Measurements from ENCODE around the gene CARD10. TPM values are rescaled to one million over a fixed set of nuclear protein-coding genes. Genes with fewer than 3 reads are reported as not detected.
A peak's percentile ranks its signal among the peaks of the same experiment; 100 is the strongest.

The CARD10 gene
- total and polyA plus RNA-seq, 2 of the 13 experiments (the other 11 are each of a cell fraction or from before 2014, with no cell fraction given) = 35.2 to 55.8 TPM

DNA sequence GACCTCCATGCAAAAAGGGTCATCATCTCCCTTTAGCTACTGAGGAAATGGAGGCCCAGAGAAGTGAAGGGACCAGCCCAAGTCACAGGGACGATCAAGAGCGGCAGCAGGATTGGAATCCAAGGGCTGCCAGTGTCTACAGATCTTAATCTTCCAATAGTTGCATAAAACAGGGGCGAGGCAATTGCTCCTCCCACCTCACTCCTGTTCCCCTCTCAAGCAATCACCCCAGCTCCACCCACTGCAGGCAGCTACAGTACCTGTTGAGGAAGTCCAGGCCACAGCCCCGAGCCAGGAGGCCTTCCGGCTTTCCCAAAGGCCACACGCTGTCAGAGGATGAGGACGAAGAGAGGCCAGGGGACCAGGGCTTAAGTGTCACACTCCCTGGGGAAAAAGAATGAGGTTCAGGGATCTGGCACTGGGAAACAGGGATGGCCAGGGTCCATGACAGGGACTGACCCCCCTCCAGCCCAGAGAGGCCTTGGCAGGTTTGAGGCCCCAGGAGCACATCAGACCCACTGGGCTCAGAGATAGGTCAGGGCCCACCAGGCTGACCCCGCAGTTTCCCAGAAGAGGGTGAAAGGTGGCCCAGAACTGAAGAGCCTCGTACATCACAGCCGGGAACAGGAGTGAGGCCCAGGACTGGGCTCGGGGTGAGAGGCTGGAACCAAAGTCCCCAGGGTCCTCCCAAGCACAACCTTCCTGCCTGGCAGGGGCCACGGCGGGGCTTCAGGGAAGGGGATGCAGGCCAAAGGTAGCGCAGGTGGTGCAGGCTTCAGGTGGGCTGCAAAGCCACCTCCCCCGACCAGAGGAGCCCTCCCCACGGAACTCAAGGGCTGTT lies 16.7 kb downstream of the CARD10 start:
- 14% methylated on average over 6 of the region's 16 CpGs for WGBS (ENCODE audit: low lambda C conversion rate)
- POLR2A ChIA-PET = interaction anchor here (1.0 to 2.2 kb wide), 17 partner anchors 10 to 470 kb away, joined by 3 to 51 read pairs (median 5); partner anchors contain the start of genes CARD10, GGA1 and LGALS2
- Histone ChIP-seq H3K4me3 (replicated peaks in 1 of 3; ENCODE audit: insufficient read depth in 1 of 3, low read depth in 2 of 3, low read length in 3 of 3) (no peak overlapping the region; a peak in 2 of 6 replicates), H2AFZ (ENCODE audit: low read length) (no peak overlapping the region), H3K36me3 (replicated peaks in 1 of 2; ENCODE audit: control insufficient read depth in 1 of 2, insufficient read depth in 2 of 2, low read length in 2 of 2) (peaks cover 34 to 66% of the 10 kb centered on the region in 2 experiments), H3K27me3 (ENCODE audit: control insufficient read depth in 1 of 2, insufficient read depth in 2 of 2, low read length in 2 of 2) (no peaks in the 10 kb centered on the region), H4K20me1 (ENCODE audit: insufficient read depth, low read length) (no peaks in the 10 kb centered on the region), H3K4me2 (ENCODE audit: low read depth, low read length) (peak overlapping the region; percentile 48), H3K27ac (ENCODE audit: extremely low read length, insufficient read depth, low read length) (peak overlapping the region; percentile 97), H3K9me3 (ENCODE audit: low read length) (no peaks in the 10 kb centered on the region), H3K9ac (ENCODE audit: insufficient read depth, low read depth, low read length) (peak overlapping the region; percentile 62), H3K79me2 (ENCODE audit: insufficient read depth, low read length) (peaks cover 9% of the 10 kb centered on the region), H3K4me1 (ENCODE audit: insufficient read depth, low read length) (peaks cover 73% of the 10 kb centered on the region)
- CTCF ChIA-PET (ENCODE audit: low intra/inter-chr PET ratio, low total read pairs) = no interaction called here
- intact Hi-C loops (cut with micrococcal nuclease; ENCODE audit: unreplicated experiment) = no loop called here
- BruUV-seq (replicated peaks) = no TSS peak
- ATAC-seq (peak; percentile 61), FAIRE-seq (peak; percentile 58), DNase-seq (ENCODE audit: low spot score) (peak; percentile 88)
- in situ Hi-C loops (cut with HindIII; ENCODE audit: extremely low pct_ligation_motif_present, low pct_unique_long_range_greater_than_20kb) = no loop called here
- TF ChIP-seq ZIK1 (CRISPR knock-in tag; IDR thresholded peaks at IDR 0.05; ENCODE audit: borderline replicate concordance, low read depth) = 0 out of 2 replicates have a peak, but pooled peaks have one; percentile 22
- TF ChIP-seq, protein P1, sequence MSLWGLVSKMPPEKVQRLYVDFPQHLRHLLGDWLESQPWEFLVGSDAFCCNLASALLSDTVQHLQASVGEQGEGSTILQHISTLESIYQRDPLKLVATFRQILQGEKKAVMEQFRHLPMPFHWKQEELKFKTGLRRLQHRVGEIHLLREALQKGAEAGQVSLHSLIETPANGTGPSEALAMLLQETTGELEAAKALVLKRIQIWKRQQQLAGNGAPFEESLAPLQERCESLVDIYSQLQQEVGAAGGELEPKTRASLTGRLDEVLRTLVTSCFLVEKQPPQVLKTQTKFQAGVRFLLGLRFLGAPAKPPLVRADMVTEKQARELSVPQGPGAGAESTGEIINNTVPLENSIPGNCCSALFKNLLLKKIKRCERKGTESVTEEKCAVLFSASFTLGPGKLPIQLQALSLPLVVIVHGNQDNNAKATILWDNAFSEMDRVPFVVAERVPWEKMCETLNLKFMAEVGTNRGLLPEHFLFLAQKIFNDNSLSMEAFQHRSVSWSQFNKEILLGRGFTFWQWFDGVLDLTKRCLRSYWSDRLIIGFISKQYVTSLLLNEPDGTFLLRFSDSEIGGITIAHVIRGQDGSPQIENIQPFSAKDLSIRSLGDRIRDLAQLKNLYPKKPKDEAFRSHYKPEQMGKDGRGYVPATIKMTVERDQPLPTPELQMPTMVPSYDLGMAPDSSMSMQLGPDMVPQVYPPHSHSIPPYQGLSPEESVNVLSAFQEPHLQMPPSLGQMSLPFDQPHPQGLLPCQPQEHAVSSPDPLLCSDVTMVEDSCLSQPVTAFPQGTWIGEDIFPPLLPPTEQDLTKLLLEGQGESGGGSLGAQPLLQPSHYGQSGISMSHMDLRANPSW (CRISPR knock-in tag; IDR thresholded peaks at IDR 0.05; ENCODE audit: borderline replicate concordance) = 0 out of 2 replicates have a peak, but pooled peaks have one; percentile 14
- no peak for TF ChIP-seq ZNF614 (CRISPR knock-in tag; IDR thresholded peaks at IDR 0.05; ENCODE audit: borderline replicate concordance)
- no peak for TF ChIP-seq TBX2 (CRISPR knock-in tag; IDR thresholded peaks at IDR 0.05; ENCODE audit: borderline replicate concordance)
- TF ChIP-seq KLF6 (CRISPR knock-in tag; IDR thresholded peaks at IDR 0.05) = no peak
- TF ChIP-seq NFATC3 (CRISPR knock-in tag; IDR thresholded peaks at IDR 0.05) = no peak
- no peak; the same call in 1 of the 2 replicates for TF ChIP-seq NCOA5 (CRISPR knock-in tag; IDR thresholded peaks at IDR 0.05)
- TF ChIP-seq, protein P2, sequence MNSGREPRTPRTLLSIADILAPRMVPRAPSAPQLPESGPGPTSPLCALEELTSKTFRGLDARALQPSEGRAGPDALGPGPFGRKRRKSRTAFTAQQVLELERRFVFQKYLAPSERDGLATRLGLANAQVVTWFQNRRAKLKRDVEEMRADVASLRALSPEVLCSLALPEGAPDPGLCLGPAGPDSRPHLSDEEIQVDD (CRISPR knock-in tag; IDR thresholded peaks at IDR 0.05; ENCODE audit: borderline replicate concordance) = no peak
- no peak for TF ChIP-seq TP53 (CRISPR knock-in tag; conservative IDR thresholded peaks at IDR 0.05)
- no peak for TF ChIP-seq MXI1 (IDR thresholded peaks at IDR 0.05; ENCODE audit: borderline replicate concordance, low read depth, low read length)
- TF ChIP-seq ADNP (CRISPR knock-in tag; IDR thresholded peaks at IDR 0.05) = no peak
- no peak for TF ChIP-seq KAT2B (IDR thresholded peaks at IDR 0.05; ENCODE audit: borderline replicate concordance, low read depth, low read length)
- TF ChIP-seq, protein P3, sequence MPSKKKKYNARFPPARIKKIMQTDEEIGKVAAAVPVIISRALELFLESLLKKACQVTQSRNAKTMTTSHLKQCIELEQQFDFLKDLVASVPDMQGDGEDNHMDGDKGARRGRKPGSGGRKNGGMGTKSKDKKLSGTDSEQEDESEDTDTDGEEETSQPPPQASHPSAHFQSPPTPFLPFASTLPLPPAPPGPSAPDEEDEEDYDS (CRISPR knock-in tag; IDR thresholded peaks at IDR 0.05) = peak; percentile 29; the same call in 1 of the 2 replicates
- TF ChIP-seq REPIN1 (CRISPR knock-in tag; IDR thresholded peaks at IDR 0.05; ENCODE audit: borderline replicate concordance, low read depth) = no peak; the same call in 1 of the 2 replicates
- TF ChIP-seq MIER2 (CRISPR knock-in tag; IDR thresholded peaks at IDR 0.05) = no peak
- peak; percentile 75 for TF ChIP-seq ELF1 (CRISPR knock-in tag; IDR thresholded peaks at IDR 0.05)
- TF ChIP-seq ESRRA (CRISPR knock-in tag; IDR thresholded peaks at IDR 0.05; ENCODE audit: low read depth) = no peak
- TF ChIP-seq NFRKB (IDR thresholded peaks at IDR 0.05) = no peak
- TF ChIP-seq ZFP62 (CRISPR knock-in tag; IDR thresholded peaks at IDR 0.05) = no peak

All from HepG2 (cell line).